ENCODE results near the gene ABCD3. TPM values are rescaled to one million over a fixed set of nuclear protein-coding genes. Genes with fewer than 3 reads are reported as not detected.

Gene ABCD3
- total and polyA plus RNA-seq, 2 of the 13 experiments (the other 11 are each of a cell fraction or from before 2014, with no cell fraction given), result 27.5 to 166 TPM

DNA sequence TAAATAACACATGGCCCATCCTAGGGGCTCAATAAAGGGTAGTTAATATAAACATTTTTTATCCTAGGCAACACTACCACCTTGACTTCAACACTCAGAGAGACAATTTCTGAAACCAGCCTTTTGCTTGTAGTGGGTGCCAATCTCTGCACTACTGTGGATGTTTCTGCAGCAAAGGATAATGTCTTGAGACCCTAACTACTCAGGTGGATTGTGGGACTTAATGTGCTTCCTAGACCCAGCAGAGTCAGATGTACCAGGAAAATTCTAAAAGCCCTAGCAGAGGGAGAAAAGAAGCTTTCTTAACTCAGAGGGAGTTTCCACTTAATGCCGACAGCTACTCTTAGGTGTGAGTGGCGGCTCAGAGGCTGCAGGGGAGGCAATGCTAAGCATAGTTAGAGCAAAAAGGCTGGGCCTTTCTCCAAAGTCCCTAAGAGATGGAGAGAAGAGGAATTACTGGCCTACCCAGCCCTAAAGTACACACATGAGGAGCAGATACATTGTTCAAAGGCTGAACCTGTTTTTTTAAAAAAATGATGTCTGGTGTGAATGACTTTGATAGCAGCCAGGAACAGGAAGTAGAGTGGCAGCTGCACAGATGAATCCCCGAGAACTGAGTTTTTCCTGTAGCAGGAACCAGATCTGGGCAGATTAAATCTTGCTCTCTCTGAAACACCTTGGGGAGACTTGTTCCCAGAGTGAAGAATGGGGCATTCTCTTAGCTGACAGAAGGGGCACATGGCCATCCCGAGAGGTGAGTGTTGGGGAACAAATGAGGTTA is 33.5 kb upstream of the ABCD3 start (continued):
- TF ChIP-seq AKNA (CRISPR knock-in tag; IDR thresholded peaks at IDR 0.05; ENCODE audit: borderline replicate concordance) (0 out of 2 replicates have a peak, but pooled peaks have one; percentile 35), RCOR2 (CRISPR knock-in tag; IDR thresholded peaks at IDR 0.05) (peak; percentile 36), MED13 (CRISPR knock-in tag; IDR thresholded peaks at IDR 0.05) (0 out of 2 replicates have a peak, but pooled peaks have one; percentile 44), RBM22 (optimal IDR thresholded peaks at IDR 0.05; ENCODE audit: low read length) (peak; percentile 41), ZNF17 (CRISPR knock-in tag; IDR thresholded peaks at IDR 0.05) (no peak), CHD2 (IDR thresholded peaks at IDR 0.05; ENCODE audit: low read depth, low read length) (no peak), ZBTB4 (CRISPR knock-in tag; IDR thresholded peaks at IDR 0.05; ENCODE audit: borderline replicate concordance) (no peak), SMAD9 (CRISPR knock-in tag; IDR thresholded peaks at IDR 0.05) (no peak), FOXA3 (CRISPR knock-in tag; IDR thresholded peaks at IDR 0.05) (peak; percentile 56), POLR2AphosphoS5 (IDR thresholded peaks at IDR 0.05; ENCODE audit: low read depth, low read length) (peak; percentile 40), SOX6 (IDR thresholded peaks at IDR 0.05) (no peak), SOX6 (CRISPR knock-in tag; IDR thresholded peaks at IDR 0.05) (0 out of 2 replicates have a peak, but pooled peaks have one; percentile 36), ZBTB21 (CRISPR knock-in tag; IDR thresholded peaks at IDR 0.05) (0 out of 2 replicates have a peak, but pooled peaks have one; percentile 55), ZNF607 (CRISPR knock-in tag; IDR thresholded peaks at IDR 0.05; ENCODE audit: borderline replicate concordance) (0 out of 2 replicates have a peak, but pooled peaks have one; percentile 64), KAT8 (CRISPR knock-in tag; IDR thresholded peaks at IDR 0.05) (peak; percentile 59; the same call in 1 of the 2 replicates), GATAD1 (CRISPR knock-in tag; IDR thresholded peaks at IDR 0.05) (peak; percentile 23; the same call in 1 of the 2 replicates)
- TF ChIP-seq, protein P1, sequence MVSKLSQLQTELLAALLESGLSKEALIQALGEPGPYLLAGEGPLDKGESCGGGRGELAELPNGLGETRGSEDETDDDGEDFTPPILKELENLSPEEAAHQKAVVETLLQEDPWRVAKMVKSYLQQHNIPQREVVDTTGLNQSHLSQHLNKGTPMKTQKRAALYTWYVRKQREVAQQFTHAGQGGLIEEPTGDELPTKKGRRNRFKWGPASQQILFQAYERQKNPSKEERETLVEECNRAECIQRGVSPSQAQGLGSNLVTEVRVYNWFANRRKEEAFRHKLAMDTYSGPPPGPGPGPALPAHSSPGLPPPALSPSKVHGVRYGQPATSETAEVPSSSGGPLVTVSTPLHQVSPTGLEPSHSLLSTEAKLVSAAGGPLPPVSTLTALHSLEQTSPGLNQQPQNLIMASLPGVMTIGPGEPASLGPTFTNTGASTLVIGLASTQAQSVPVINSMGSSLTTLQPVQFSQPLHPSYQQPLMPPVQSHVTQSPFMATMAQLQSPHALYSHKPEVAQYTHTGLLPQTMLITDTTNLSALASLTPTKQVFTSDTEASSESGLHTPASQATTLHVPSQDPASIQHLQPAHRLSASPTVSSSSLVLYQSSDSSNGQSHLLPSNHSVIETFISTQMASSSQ (IDR thresholded peaks at IDR 0.05; ENCODE audit: low read depth), result peak; percentile 51; the same call in 1 of the 2 replicates
- TF ChIP-seq, protein P1 (CRISPR knock-in tag; IDR thresholded peaks at IDR 0.05; ENCODE audit: borderline replicate concordance), result no peak

Measured in HepG2 (cell line).